ENCODE measurements around the gene SLC35F3.

SLC35F3 gene

DNA sequence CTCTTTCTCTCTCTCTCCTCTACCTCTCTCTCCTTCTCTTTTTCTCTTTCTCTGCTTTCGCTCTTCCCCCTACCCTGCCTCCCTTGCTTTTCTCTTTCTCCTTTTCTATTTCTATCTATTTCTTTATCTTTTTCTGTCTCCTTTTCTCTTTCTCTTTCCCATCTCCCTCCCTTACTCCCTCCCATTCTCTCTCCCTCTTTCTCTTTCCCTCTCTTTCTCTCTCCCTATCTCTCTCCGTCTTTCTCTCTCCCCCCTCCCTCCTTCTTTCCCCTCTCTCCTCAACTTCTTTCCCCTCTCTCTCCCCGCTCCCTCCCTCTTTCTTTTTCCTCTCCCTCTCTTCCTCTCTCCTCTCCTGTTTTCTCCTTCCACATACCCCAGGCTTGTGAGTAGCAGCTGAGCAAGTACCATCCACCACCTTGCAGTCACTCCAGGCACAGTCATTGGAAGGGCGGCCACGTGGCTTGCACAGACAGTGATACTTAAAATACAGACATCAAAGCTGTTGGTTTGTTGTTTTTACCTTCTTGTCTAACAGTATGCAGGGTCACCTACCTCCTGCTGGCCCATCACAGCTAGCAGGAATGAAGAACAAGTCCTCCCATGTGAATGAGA, 259.7 kb downstream of the SLC35F3 start:
- in situ Hi-C loops (cut with MboI; ENCODE audit: low pct_unique_long_range_greater_than_20kb, low sequenced_read_pairs, unreplicated experiment): no loop called here
- TF ChIP-seq, protein P1, sequence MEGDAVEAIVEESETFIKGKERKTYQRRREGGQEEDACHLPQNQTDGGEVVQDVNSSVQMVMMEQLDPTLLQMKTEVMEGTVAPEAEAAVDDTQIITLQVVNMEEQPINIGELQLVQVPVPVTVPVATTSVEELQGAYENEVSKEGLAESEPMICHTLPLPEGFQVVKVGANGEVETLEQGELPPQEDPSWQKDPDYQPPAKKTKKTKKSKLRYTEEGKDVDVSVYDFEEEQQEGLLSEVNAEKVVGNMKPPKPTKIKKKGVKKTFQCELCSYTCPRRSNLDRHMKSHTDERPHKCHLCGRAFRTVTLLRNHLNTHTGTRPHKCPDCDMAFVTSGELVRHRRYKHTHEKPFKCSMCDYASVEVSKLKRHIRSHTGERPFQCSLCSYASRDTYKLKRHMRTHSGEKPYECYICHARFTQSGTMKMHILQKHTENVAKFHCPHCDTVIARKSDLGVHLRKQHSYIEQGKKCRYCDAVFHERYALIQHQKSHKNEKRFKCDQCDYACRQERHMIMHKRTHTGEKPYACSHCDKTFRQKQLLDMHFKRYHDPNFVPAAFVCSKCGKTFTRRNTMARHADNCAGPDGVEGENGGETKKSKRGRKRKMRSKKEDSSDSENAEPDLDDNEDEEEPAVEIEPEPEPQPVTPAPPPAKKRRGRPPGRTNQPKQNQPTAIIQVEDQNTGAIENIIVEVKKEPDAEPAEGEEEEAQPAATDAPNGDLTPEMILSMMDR (IDR thresholded peaks at IDR 0.05; ENCODE audit: extremely low read depth, insufficient read depth, missing control alignments): no peak
- DNase-seq (ENCODE audit: low spot score): no peak

DNA sequence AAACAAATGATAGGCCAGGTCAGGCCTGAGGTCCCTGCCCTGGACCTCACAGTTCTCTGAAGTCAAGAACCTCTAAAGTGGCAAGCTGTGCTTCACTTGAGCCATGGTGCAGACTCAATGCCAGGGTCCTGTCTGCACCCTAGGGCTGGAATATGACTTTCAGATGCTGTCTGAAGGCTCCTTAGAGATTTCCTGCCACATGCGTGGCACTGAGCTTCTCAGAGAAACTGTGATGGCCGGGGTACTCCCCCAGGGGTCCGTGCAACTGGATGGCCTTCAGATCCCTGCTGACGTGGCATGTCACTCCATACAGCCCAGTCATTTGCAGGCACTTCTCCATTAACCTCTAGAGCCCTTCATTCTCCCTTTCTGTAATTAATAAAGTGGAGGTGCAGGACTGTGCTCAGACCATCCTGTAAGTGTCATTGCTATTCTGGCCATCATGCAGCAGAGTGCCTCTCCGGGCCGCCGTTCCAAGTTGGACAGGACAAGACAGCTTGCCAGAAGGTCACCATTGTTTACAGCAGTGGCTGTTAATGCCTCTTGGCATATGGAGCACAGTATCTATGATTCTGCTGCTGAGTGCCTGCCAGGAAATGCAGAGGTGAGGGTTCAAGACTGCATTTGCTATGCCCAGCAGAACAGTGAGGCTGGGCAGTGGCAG, 263.7 kb downstream of the SLC35F3 start:
- no peak for DNase-seq (ENCODE audit: low spot score)
- in situ Hi-C loops (cut with MboI; ENCODE audit: low pct_unique_long_range_greater_than_20kb, low sequenced_read_pairs, unreplicated experiment): no loop called here
- TF ChIP-seq, protein P1 (IDR thresholded peaks at IDR 0.05; ENCODE audit: extremely low read depth, insufficient read depth, missing control alignments): no peak

DNA sequence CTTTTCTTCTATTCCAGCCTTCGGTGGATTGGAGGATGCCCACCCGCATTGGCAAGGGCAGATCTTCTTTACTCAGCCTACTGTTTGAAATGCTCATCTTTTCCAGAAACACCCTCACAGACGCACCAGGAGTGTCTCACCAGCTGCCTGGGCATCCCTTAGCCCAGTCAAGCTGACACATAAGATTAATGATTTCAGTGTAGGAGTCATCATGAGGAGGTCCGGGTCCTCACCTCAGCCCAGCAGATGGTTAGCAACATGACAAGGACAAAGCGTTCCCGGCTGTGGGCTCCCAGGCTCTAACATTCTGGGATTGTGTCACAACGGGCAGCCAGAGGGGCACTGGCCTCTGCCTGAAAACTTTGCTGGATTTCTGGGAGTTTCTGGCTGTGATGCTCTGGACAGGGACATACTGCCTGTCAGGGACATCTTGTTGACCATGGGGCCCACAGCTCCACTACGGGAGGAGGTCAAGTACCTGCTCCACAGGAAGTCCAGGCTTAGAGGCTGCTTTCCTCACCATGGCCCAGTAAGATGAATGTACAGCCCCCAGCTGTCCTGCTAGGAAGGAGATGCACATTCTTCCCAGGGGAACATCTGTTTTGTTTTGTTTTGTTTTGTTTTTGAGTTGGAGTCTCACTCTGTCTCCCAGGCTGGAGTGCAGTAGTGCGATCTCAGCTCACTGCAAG, 264.8 kb downstream of the SLC35F3 start:
- no peak for DNase-seq (ENCODE audit: low spot score)
- TF ChIP-seq, protein P1 (IDR thresholded peaks at IDR 0.05; ENCODE audit: extremely low read depth, insufficient read depth, missing control alignments): no peak
- in situ Hi-C loops (cut with MboI; ENCODE audit: low pct_unique_long_range_greater_than_20kb, low sequenced_read_pairs, unreplicated experiment): no loop called here

DNA sequence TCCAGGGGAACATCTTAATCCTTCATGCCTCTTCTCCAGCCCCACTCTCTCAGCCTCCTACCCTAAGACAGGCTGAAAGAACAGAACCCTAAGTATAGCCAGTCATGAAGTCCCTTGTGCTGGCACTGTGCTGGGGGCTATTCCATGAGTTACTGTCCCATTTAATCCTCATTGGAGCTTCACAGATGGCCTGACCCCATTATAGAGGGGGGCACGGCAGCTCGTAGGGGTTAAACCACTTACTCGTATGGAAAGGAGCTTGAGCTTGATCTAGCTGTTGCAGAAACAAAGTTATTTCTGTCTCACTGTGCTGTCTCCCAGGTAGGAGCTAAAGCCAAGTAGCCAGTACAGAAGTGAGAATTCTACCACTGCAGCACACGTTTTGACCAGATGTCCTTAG, 265.6 kb downstream of the SLC35F3 start:
- TF ChIP-seq, protein P1 (IDR thresholded peaks at IDR 0.05; ENCODE audit: extremely low read depth, insufficient read depth, missing control alignments): no peak
- in situ Hi-C loops (cut with MboI; ENCODE audit: low pct_unique_long_range_greater_than_20kb, low sequenced_read_pairs, unreplicated experiment): no loop called here
- no peak for DNase-seq (ENCODE audit: low spot score)

DNA sequence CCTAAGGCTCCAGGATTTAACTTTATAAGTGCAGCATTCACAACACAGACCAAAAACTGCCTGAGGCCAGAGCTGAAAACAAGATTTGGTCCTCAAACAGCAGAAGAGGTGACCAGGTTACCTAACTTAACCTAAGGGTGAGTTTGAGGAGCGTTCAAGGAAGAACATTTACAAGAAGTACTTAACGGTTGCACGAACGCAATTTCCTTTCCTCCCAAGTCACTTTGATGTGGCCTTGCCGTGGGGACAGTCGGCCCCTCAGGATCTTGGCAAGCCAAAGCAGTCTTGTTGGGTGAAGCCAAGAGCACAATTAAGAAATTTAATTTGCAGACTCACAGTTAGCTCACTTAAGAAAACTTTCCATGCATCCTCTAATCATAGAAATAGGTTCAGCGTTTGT, 266.1 kb downstream of the SLC35F3 start:
- no peak for DNase-seq (ENCODE audit: low spot score)
- TF ChIP-seq, protein P1 (IDR thresholded peaks at IDR 0.05; ENCODE audit: extremely low read depth, insufficient read depth, missing control alignments): no peak
- in situ Hi-C loops (cut with MboI; ENCODE audit: low pct_unique_long_range_greater_than_20kb, low sequenced_read_pairs, unreplicated experiment): no loop called here

DNA sequence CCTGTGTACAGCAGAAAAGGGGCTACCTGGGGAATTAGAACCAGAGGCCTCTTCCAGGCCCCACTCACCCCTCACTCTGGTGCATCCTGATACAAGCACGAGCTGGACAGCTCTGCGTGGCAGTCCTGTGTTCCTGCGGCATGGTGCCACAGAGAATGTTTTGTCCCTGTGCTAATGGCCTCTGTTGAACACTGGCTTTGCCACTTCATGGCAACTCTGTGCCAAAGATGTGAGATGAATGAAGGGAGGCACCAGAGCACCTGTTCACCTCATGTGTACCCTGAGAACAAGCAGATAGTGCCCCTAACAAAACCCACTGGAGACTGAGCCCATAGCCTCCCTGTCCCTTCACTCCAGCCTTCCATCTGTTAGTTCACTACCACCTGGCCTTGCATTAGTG, 269.5 kb downstream of the SLC35F3 start:
- DNase-seq (ENCODE audit: low spot score): no peak
- in situ Hi-C loops (cut with MboI; ENCODE audit: low pct_unique_long_range_greater_than_20kb, low sequenced_read_pairs, unreplicated experiment): no loop called here
- TF ChIP-seq, protein P1 (IDR thresholded peaks at IDR 0.05; ENCODE audit: extremely low read depth, insufficient read depth, missing control alignments): no peak
